K562 (cell line): ENCODE results near the gene SYT1. TPM values are rescaled to one million over a fixed set of nuclear protein-coding genes. Genes with fewer than 3 reads are reported as not detected.

Experiments used
- ATAC-seq: fragments of 200-7000 bp; cut with Tn5 transposase; 3 replicates; pipeline ENCODE4 v1.9.1; 2020; ENCODE audit warnings: moderate library complexity
- BruUV-seq: library from RNA; stranded (reverse); fragments of 400-500 nt; replicated peaks from 2 replicates; lab custom pipeline; 2021; lab: Mats Ljungman, UMichigan
- CTCF ChIA-PET: fragments of 300-600 bp; formaldehyde crosslinking; extraction: SDS; loops from one replicate; lab custom pipeline; 2021; ENCODE audit warnings: low intra/inter-chr PET ratio; lab: Yijun Ruan, JAX
- POLR2A ChIA-PET: fragments of 300-600, 350-650 bp; sonication (Branson Sonifier 250); formaldehyde crosslinking; extraction: SDS; loops from one replicate; lab custom pipeline; 2021; ENCODE audit warnings: antibody characterized with exemption, inconsistent platforms; lab: Yijun Ruan, JAX
- DNase-seq, 4 experiments: peaks; one replicate each; pipeline versions ENCODE4 v3.0.0 to v3.0.0-alpha.2; 2011 to 2018; ENCODE audit warnings: low spot score in 3 of 4, mixed read lengths in 3 of 4; ENCODE audit errors: extremely low read depth in 1 of 4
- FAIRE-seq: peaks from 2 replicates; lab custom pipeline; 2011; peaks lifted over from hg19 to GRCh38; lab: Jason Lieb, UNC
- H2AFZ ChIP-seq: 2 replicates; pipeline ENCODE4 v1.6.0; 2011; ENCODE audit warnings: low read depth, low read length, control low read depth, inconsistent platforms
- H3K27ac ChIP-seq: fragments of 200-600 bp; 3 replicates; pipeline ENCODE4 v1.8.0; 2011; ENCODE audit warnings: low read depth, mild to moderate bottlenecking, control low read depth, inconsistent platforms, low read length, moderate library complexity, mixed read lengths; ENCODE audit errors: extremely low read depth
- H3K27me3 ChIP-seq, 2 experiments: fragments of 300-600 bp in 1 of 2; 2 replicates in 1 of 2; 3 replicates in 1 of 2; pipeline versions ENCODE4 v1.6.0 to v1.8.0; 2011; ENCODE audit warnings: inconsistent platforms in 2 of 2, low read length in 2 of 2, mild to moderate bottlenecking in 1 of 2, mixed read lengths in 1 of 2, moderate library complexity in 1 of 2; ENCODE audit not compliant: control insufficient read depth in 2 of 2, insufficient read depth in 2 of 2
- H3K36me3 ChIP-seq: fragments of 300-600 bp; 3 replicates; pipeline ENCODE4 v1.8.0; 2011; ENCODE audit warnings: mild to moderate bottlenecking, low read length, inconsistent platforms; ENCODE audit not compliant: control insufficient read depth, insufficient read depth
- H3K4me1 ChIP-seq, 2 experiments: fragments of 200-600 bp in 1 of 2; replicated peaks in 1 of 2; 2 replicates in 1 of 2; 3 replicates in 1 of 2; pipeline versions ENCODE4 v1.5.1 to v1.8.0; 2011; ENCODE audit warnings: inconsistent platforms in 2 of 2, low read length in 2 of 2, mild to moderate bottlenecking in 1 of 2, mixed read lengths in 1 of 2, moderate library complexity in 1 of 2; ENCODE audit not compliant: control insufficient read depth in 2 of 2, insufficient read depth in 2 of 2
- H3K4me2 ChIP-seq: 2 replicates; pipeline ENCODE4 v1.6.1; 2011; ENCODE audit warnings: low read length, control low read depth, inconsistent platforms, mixed read lengths; ENCODE audit not compliant: insufficient read depth
- H3K4me3 ChIP-seq: fragments of 200-600 bp; sonication (generic), shearing (Covaris generic); 2 replicates; pipeline ENCODE4 v1.5.1; 2016; ENCODE audit warnings: control low read depth, inconsistent platforms
- H3K79me2 ChIP-seq: fragments of 200-600 bp; 3 replicates; pipeline ENCODE4 v1.8.0; 2011; ENCODE audit warnings: low read length, inconsistent platforms; ENCODE audit not compliant: control insufficient read depth, insufficient read depth
- H3K9ac ChIP-seq, 2 experiments: 2 replicates each; pipeline versions ENCODE4 v1.6.0 to v1.6.1; 2011; ENCODE audit warnings: low read depth in 2 of 2, low read length in 2 of 2, control low read depth in 1 of 2, inconsistent platforms in 1 of 2, mild to moderate bottlenecking in 1 of 2, mixed read lengths in 1 of 2; ENCODE audit not compliant: insufficient read depth in 1 of 2
- H3K9me1 ChIP-seq: one replicate; pipeline ENCODE4 v1.6.0; 2011; ENCODE audit warnings: inconsistent platforms, mild to moderate bottlenecking, low read length, moderate library complexity; ENCODE audit not compliant: control insufficient read depth, insufficient read depth
- H3K9me3 ChIP-seq: replicated peaks from 2 replicates; pipeline ENCODE4 v1.5.1; 2011; ENCODE audit warnings: low read depth, low read length, inconsistent platforms; ENCODE audit not compliant: control insufficient read depth, insufficient read depth
- H4K20me1 ChIP-seq: replicated peaks from 2 replicates; pipeline ENCODE4 v1.6.1; 2011; ENCODE audit warnings: low read length, inconsistent platforms, mixed read lengths; ENCODE audit not compliant: control insufficient read depth, insufficient read depth
- CREB3 ChIP-seq: fragments of 450-650 bp; conservative IDR thresholded peaks from 2 replicates; pipeline ENCODE4 v1.6.1; 2016; ENCODE audit warnings: missing genetic modification characterization, low read depth, mild to moderate bottlenecking, missing compliant biosample characterization, moderate library complexity
- ETS1 ChIP-seq: conservative IDR thresholded peaks from 2 replicates; pipeline ENCODE4 v1.6.1; 2011; ENCODE audit warnings: low read depth, mild to moderate bottlenecking, low read length; ENCODE audit not compliant: control insufficient read depth
- GATAD2B ChIP-seq: fragments of 450-650 bp; IDR thresholded peaks from 2 replicates; pipeline ENCODE4 v1.6.1; 2017; ENCODE audit warnings: mild to moderate bottlenecking, borderline replicate concordance
- HBP1 ChIP-seq: fragments of 450-650 bp; formaldehyde crosslinking; IDR thresholded peaks from 2 replicates; pipeline ENCODE4 v1.4.0; 2022; ENCODE audit warnings: missing genetic modification characterization
- HMG20A ChIP-seq: fragments of 450-650 bp; formaldehyde crosslinking; conservative IDR thresholded peaks from 2 replicates; pipeline ENCODE4 v1.4.0; 2020; ENCODE audit warnings: mild to moderate bottlenecking, mixed read lengths
- KLF16 ChIP-seq: IDR thresholded peaks from 2 replicates; pipeline ENCODE4 v1.6.1; 2016; ENCODE audit warnings: antibody characterized with exemption
- POLR3G ChIP-seq: IDR thresholded peaks from 2 replicates; pipeline ENCODE4 v1.6.1; 2011; ENCODE audit not compliant: insufficient read length, insufficient replicate concordance; ENCODE audit errors: extremely low read depth
- SMAD1 ChIP-seq: fragments of 150-350 bp; IDR thresholded peaks from 2 replicates; pipeline ENCODE4 v1.6.1; 2014; ENCODE audit warnings: low read length, low read depth; ENCODE audit not compliant: partially characterized antibody
- XRCC3 ChIP-seq: fragments of 450-650 bp; IDR thresholded peaks from 2 replicates; pipeline ENCODE4 v1.6.1; 2017; ENCODE audit warnings: mild to moderate bottlenecking, moderate library complexity
- YY1 ChIP-seq, 3 experiments: IDR thresholded peaks; 2 replicates each; pipeline ENCODE4 v1.6.1; 2011; ENCODE audit warnings: low read length in 2 of 3, mild to moderate bottlenecking in 2 of 3, moderate library complexity in 2 of 3, borderline replicate concordance in 1 of 3, control low read depth in 1 of 3, low read depth in 1 of 3; ENCODE audit not compliant: insufficient read depth in 3 of 3, insufficient replicate concordance in 2 of 3, control insufficient read depth in 1 of 3, insufficient read length in 1 of 3; ENCODE audit errors: extremely low read depth in 1 of 3
- ZKSCAN8 ChIP-seq: fragments of 200-800 bp; sonication (Bioruptor generic); IDR thresholded peaks from 2 replicates; pipeline ENCODE4 v1.6.1; 2016; ENCODE audit warnings: missing genetic modification characterization, missing compliant biosample characterization
- ZNF583 ChIP-seq: fragments of 250-450 bp; sonication (Bioruptor Pico); IDR thresholded peaks from 2 replicates; pipeline ENCODE4 v1.4.0; 2020
- ZNF592 ChIP-seq: fragments of 450-650 bp; IDR thresholded peaks from 2 replicates; pipeline ENCODE4 v1.6.1; 2017; ENCODE audit warnings: antibody characterized with exemption, mild to moderate bottlenecking
- ZNF79 ChIP-seq: fragments of 250-450 bp; sonication (Bioruptor Pico); IDR thresholded peaks from 2 replicates; pipeline ENCODE4 v1.4.0; 2020; ENCODE audit warnings: low read depth, mild to moderate bottlenecking, moderate library complexity
- in situ Hi-C: fragments of 300-500 bp; cut with MboI; formaldehyde crosslinking; loops from 4 replicates; pipeline ENCODE4 v1.15.0; 2018; ENCODE audit warnings: inconsistent platforms, mixed read lengths
- intact Hi-C: fragments of 100-400 bp; cut with micrococcal nuclease; formaldehyde crosslinking; loops from 2 replicates; pipeline ENCODE4 v1.14.2; 2022
- polyA plus RNA-seq, 8 experiments: library from polyadenylated mRNA; depleted of rRNA in 4 of 8; stranded (reverse) in 5 of 8; unstranded in 3 of 8; fragments of >200 nt; fragmentation: Nextera tagmentation in 2 of 8; fragmentation: Illumina TruSeq in 1 of 8; extraction: Ambion mirVana in 2 of 8; extraction: Trizol in 1 of 8; gene quantifications; 2 replicates each; pipeline versions ENCODE4 v1.2.1 to v1.2.3, GENCODE V29; 2011 to 2014; ENCODE audit warnings: inconsistent platforms in 1 of 8, missing spikeins in 1 of 8
- total RNA-seq, 7 experiments: library from RNA; depleted of rRNA in 6 of 7; stranded (reverse); fragments of >200 nt in 6 of 7; fragmentation: Illumina TruSeq in 2 of 7; extraction: Trizol in 2 of 7; gene quantifications; 2 replicates each; pipeline versions ENCODE4 v1.2.1 to v1.2.3, GENCODE V29; 2011 to 2021; ENCODE audit warnings: low replicate concordance in 1 of 7

The SYT1 gene
- total and polyA plus RNA-seq, 9 of the 15 experiments (the other 6 are each of a cell fraction or from before 2014, with no cell fraction given), result 0.03 to 0.13 (median 0.07) TPM; not detected in 4

- in situ Hi-C loops, result no loop called here
- TF ChIP-seq YY1 (IDR thresholded peaks at IDR 0.05; ENCODE audit: borderline replicate concordance in 1 of 3, control insufficient read depth in 1 of 3, extremely low read depth in 1 of 3, insufficient read depth in 3 of 3, insufficient read length in 1 of 3, insufficient replicate concordance in 2 of 3, low read depth in 1 of 3, low read length in 2 of 3), result no peak
- TF ChIP-seq KLF16, result no peak
- TF ChIP-seq XRCC3, result no peak
- TF ChIP-seq GATAD2B, result no peak
- TF ChIP-seq ZKSCAN8 (CRISPR knock-in tag), result no peak
- no peak for TF ChIP-seq HMG20A
- no peak for TF ChIP-seq ZNF79 (CRISPR knock-in tag)
- no peak for TF ChIP-seq SMAD1
- TF ChIP-seq POLR3G, result no peak
- no peak for TF ChIP-seq ZNF583 (CRISPR knock-in tag)
- no peak for TF ChIP-seq ETS1
- TF ChIP-seq HBP1 (CRISPR knock-in tag), result no peak
- no peak for TF ChIP-seq ZNF592
- TF ChIP-seq CREB3 (tag), result no peak
- Histone ChIP-seq H2AFZ (no peak overlapping the region), H3K9me3 (no peaks in the 10 kb centered on the region), H3K4me1 (no peaks in the 10 kb centered on the region), H3K79me2 (no peaks in the 10 kb centered on the region), H3K9me1 (no peaks in the 10 kb centered on the region), H3K4me2 (no peak overlapping the region), H3K4me3 (no peak overlapping the region), H3K27ac (no peak overlapping the region), H3K9ac (no peak overlapping the region), H3K36me3 (no peaks in the 10 kb centered on the region), H4K20me1 (no peaks in the 10 kb centered on the region), H3K27me3 (no peaks in the 10 kb centered on the region)
- BruUV-seq, result no TSS peak
- ChIA-PET POLR2A (no interaction called here), CTCF (no interaction called here)
- intact Hi-C loops, result no loop called here
- ATAC-seq (no peak), DNase-seq (no peak), FAIRE-seq (no peak)
Observed at GRCh38 chr12:79442396-79442795, 577.8 kb downstream of the SYT1 start.
